RWPE1 (cell line): Measurements from ENCODE around the gene OLFM1.

Experiments used
- CTCF ChIA-PET: fragments of 350-600 bp; sonication (Branson Sonifier 250); formaldehyde crosslinking; extraction: SDS; loops from one replicate; lab custom pipeline; 2021; lab: Yijun Ruan, JAX
- POLR2A ChIA-PET: fragments of 400-600 bp; formaldehyde crosslinking; extraction: SDS; loops from one replicate; lab custom pipeline; 2020; ENCODE audit warnings: antibody characterized with exemption; ENCODE audit not compliant: low non-redundant PET; lab: Yijun Ruan, JAX
- DNase-seq: peaks from one replicate; pipeline ENCODE4 v3.0.0; 2012; ENCODE audit warnings: low spot score
- H3K27ac ChIP-seq: fragments of 450-650 bp; 2 replicates; pipeline ENCODE4 v1.5.1; 2017
- CTCF ChIP-seq: fragments of 450-650 bp; conservative IDR thresholded peaks from 2 replicates; pipeline ENCODE4 v1.5.1; 2017; ENCODE audit warnings: low read depth, mild to moderate bottlenecking

The OLFM1 gene

GRCh38 chr9:135087489-135087792 is at the start of gene OLFM1:
Gene OLFM1, plus strand, starts transcription at chr9:135087668. Its CDS starts 322 bp downstream, at chr9:135087990.
- DNase-seq: peak; percentile 92

DNA sequence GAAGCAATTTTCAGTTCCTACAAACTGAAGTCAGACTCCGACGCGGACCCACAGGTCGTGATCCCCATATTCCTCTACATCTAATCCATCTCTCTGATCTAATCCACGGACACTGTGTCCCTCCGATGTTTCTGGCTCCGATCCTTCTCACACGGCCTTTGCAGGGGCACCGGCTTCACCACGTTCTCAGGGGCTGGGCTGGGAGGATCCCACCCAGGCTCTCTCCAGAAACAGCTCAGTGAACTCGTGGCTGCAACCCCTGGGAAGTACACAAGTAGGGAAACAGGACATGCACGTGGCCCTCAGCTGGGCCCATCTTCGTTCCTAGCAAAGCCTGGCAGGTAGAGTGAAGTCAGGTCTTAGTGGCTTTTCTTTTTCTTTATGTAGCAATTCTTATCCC is 49.1 kb upstream of the OLFM1 start:
- ChIA-PET POLR2A (no interaction called here), CTCF (interaction anchor here (0.6 to 0.7 kb wide), 3 partner anchors 40 to 428 kb away, joined by 3 read pairs; no protein-coding TSS in a partner anchor)
- no peak overlapping the region for H3K27ac ChIP-seq
- TF ChIP-seq CTCF: no peak
- no peak for DNase-seq

More at GRCh38 chr9:135087489-135087792, at the start of gene OLFM1:
- H3K27ac ChIP-seq: no peak within 1 kb of the TSS
- ChIA-PET POLR2A (no interaction called here), CTCF (interaction anchor here (0.6 to 2.6 kb wide), 8 partner anchors 65 to 367 kb away, joined by 3 to 53 read pairs (median 6); no protein-coding TSS in a partner anchor)
- TF ChIP-seq CTCF: peak; percentile 78

DNA sequence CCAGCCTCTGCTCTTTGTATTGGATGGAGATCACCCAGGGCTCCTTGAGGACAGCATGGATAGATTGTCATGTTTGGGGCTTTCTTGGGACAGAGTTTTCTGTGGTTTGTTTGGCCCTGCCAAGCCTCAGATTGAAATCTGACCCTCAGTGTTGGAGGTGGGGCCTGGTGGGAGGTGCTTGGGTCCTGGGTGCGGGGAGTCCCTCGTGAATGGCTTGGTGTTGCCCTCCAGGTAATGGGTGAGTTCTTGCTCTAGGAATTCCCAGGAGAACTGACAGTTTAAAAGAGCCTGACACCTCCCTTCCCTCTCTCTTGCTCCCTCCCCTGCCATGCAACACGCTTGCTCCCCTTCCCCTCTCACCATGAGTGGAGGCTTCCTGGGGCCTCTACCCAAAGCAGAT is 48.6 kb upstream of the OLFM1 start:
- POLR2A ChIA-PET: no interaction called here
- CTCF ChIA-PET: no interaction called here
- no peak overlapping the region for H3K27ac ChIP-seq
- no peak for DNase-seq
- TF ChIP-seq CTCF: no peak

DNA sequence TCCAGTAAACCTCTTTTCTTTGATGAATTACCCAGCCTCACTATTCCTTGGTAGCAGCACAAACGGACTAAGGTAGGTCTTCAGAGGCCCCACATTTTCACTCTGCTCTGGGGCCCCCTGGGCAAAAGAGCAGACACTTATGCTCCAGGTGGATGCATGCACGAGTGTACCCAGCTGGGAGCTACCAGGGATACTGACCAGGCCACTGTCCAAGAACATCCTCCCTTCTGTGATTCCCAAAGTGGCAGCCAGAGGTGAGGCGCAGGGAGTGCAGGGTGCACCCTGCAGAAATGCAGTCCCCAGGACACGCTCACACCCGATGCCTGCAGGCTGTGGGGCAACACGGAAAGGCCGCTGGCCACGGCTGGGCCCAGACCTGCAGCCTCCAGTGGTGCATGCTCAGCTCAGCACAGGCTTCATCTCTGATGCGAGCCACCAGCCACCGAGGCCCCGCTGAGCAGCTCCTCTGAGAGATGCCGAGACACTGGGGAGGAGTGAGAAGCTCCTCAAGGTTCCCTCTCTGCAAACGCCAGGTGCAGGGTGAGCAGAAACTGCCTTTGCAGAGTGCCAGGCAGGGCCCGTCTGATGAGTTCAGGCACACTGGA is 48.1 kb upstream of the OLFM1 start:
- no peak overlapping the region for H3K27ac ChIP-seq
- no peak for TF ChIP-seq CTCF
- no peak for DNase-seq
- POLR2A ChIA-PET: no interaction called here
- CTCF ChIA-PET: interaction anchor here (0.5 kb wide), 1 partner anchor 350 kb away, joined by 3 read pairs; no protein-coding TSS in a partner anchor

DNA sequence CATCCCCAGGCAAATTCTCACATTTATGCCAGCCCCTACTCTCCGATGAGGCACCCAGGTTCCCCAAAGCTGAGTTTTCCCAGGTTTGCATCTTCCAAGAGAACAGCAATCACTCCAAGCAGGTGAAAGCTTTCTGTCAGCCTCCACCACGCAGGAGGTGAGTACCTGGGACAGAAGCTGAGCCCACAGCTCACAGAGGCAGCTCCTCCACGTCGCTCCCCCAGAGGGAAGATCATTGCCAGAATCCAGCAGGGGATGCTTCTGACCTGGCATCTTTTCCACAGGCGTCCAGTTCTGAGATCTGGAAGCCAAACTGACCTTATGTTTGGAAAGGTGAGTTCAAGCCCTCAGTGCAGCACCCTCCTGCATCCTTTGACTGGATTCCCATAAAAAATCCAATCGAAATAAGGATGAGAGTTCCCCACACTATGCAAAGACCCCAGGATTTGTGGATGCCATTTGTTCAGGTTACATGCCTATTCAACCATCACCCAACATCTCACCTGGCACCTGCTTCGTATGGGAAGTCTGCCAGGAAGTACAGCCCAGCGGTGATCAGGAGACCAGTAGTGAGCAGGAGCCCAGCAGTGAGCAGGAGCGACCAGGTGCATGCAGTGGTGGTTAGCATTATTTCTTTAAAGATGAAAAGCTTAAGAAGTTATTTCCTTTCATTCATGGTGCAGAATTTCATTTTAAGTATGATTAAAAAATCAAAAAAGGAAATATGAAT is 47.4 kb upstream of the OLFM1 start:
- CTCF ChIA-PET: interaction anchor here (0.5 to 0.7 kb wide), 2 partner anchors 239 to 349 kb away, joined by 3 to 8 read pairs; no protein-coding TSS in a partner anchor
- no peak for TF ChIP-seq CTCF
- POLR2A ChIA-PET: no interaction called here
- H3K27ac ChIP-seq: no peak overlapping the region
- no peak for DNase-seq

GRCh38 chr9:135040892-135041291 is 46.6 kb upstream of the OLFM1 start:
- ChIA-PET CTCF (interaction anchor here (0.7 kb wide), 1 partner anchor 240 kb away, joined by 8 read pairs; no protein-coding TSS in a partner anchor), POLR2A (no interaction called here)
- no peak overlapping the region for H3K27ac ChIP-seq
- no peak for TF ChIP-seq CTCF
- no peak for DNase-seq
